H1 (cell line): ENCODE data around the gene TSPAN8. TPM values are rescaled to one million over a fixed set of nuclear protein-coding genes. Genes with fewer than 3 reads are reported as not detected.
"Not testable (repeated sequence)": the region's sequence is repeated elsewhere in the genome, so short reads cannot be mapped to it uniquely, and the experiment has no call there.

Source experiments
- CTCF ChIA-PET: fragments of 300-600 bp; sonication (Branson Sonifier 250); formaldehyde crosslinking; loops from one replicate; lab custom pipeline; 2021; ENCODE audit not compliant: partially characterized antibody; lab: Charles Lee
- POLR2A ChIA-PET: fragments of 300-600 bp; sonication (Branson Sonifier 250); formaldehyde crosslinking; loops from one replicate; lab custom pipeline; 2021; ENCODE audit warnings: inconsistent platforms; ENCODE audit not compliant: partially characterized antibody; lab: Charles Lee
- DNase-seq, 2 experiments: peaks; one replicate each; pipeline versions ENCODE4 v3.0.0 to v3.0.0-alpha.2; 2010 to 2022; ENCODE audit warnings: low spot score in 2 of 2, low read depth in 1 of 2, mixed read lengths in 1 of 2
- FAIRE-seq: peaks from 2 replicates; lab custom pipeline; 2011; peaks lifted over from hg19 to GRCh38; lab: Jason Lieb, UNC
- H2AFZ ChIP-seq: 2 replicates; pipeline ENCODE4 v1.8.1; 2012; ENCODE audit warnings: low read length, inconsistent platforms
- H2AK5ac ChIP-seq: 2 replicates; pipeline ENCODE4 v1.6.1; 2013; ENCODE audit warnings: low read depth, low read length
- H2BK120ac ChIP-seq: replicated peaks from 2 replicates; pipeline ENCODE3; 2013; ENCODE audit warnings: low read depth, low read length, inconsistent platforms
- H2BK12ac ChIP-seq: 2 replicates; pipeline ENCODE4 v1.6.1; 2013; ENCODE audit warnings: low read depth, low read length
- H2BK15ac ChIP-seq: 2 replicates; pipeline ENCODE4 v1.6.1; 2013; ENCODE audit warnings: low read length
- H2BK20ac ChIP-seq: 2 replicates; pipeline ENCODE4 v1.6.1; 2013; ENCODE audit warnings: low read length
- H2BK5ac ChIP-seq: 2 replicates; pipeline ENCODE4 v1.6.1; 2013; ENCODE audit warnings: low read depth, low read length
- H3K14ac ChIP-seq: 2 replicates; pipeline ENCODE4 v1.6.1; 2013; ENCODE audit warnings: inconsistent platforms; ENCODE audit not compliant: insufficient read length
- H3K18ac ChIP-seq: 2 replicates; pipeline ENCODE4 v1.6.1; 2013; ENCODE audit warnings: low read length; ENCODE audit errors: extremely low read depth
- H3K23ac ChIP-seq: 2 replicates; pipeline ENCODE4 v1.6.1; 2013; ENCODE audit warnings: inconsistent platforms; ENCODE audit not compliant: insufficient read length
- H3K23me2 ChIP-seq: 2 replicates; pipeline ENCODE4 v1.6.1; 2013; ENCODE audit warnings: low read depth, low read length
- H3K27ac ChIP-seq: 2 replicates; pipeline ENCODE4 v1.6.1; 2011; ENCODE audit warnings: low read depth, low read length, inconsistent platforms
- H3K27me3 ChIP-seq, 4 experiments: replicated peaks in 1 of 4; 1 replicate in 1 of 4; 2 replicates in 3 of 4; pipeline versions ENCODE4 v1.6.1 to v1.8.1; 2011 to 2013; ENCODE audit warnings: low read length in 3 of 4, mild to moderate bottlenecking in 3 of 4, inconsistent platforms in 2 of 4, mixed read lengths in 2 of 4, moderate library complexity in 1 of 4; ENCODE audit not compliant: control insufficient read depth in 3 of 4, insufficient read depth in 3 of 4; ENCODE audit errors: extremely low read depth in 1 of 4
- H3K36me3 ChIP-seq, 4 experiments: 2 replicates each; pipeline versions ENCODE4 v1.6.1 to v1.8.1; 2011 to 2013; ENCODE audit warnings: mild to moderate bottlenecking in 4 of 4, low read length in 3 of 4, moderate library complexity in 2 of 4, control low read depth in 1 of 4, inconsistent platforms in 1 of 4; ENCODE audit not compliant: insufficient read depth in 4 of 4, control insufficient read depth in 2 of 4
- H3K4ac ChIP-seq: replicated peaks from 2 replicates; pipeline ENCODE3; 2013; ENCODE audit warnings: low read length, low read depth, mixed read lengths, inconsistent platforms; ENCODE audit not compliant: insufficient read length
- H3K4me1 ChIP-seq, 4 experiments: replicated peaks in 1 of 4; 1 replicate in 1 of 4; 2 replicates in 3 of 4; pipeline versions ENCODE4 v1.6.1 to v1.8.1; 2011 to 2013; ENCODE audit warnings: low read length in 3 of 4, inconsistent platforms in 2 of 4, mixed read lengths in 1 of 4; ENCODE audit not compliant: insufficient read depth in 4 of 4, control insufficient read depth in 3 of 4
- H3K4me2 ChIP-seq, 2 experiments: 2 replicates each; pipeline versions ENCODE4 v1.6.1 to v1.8.1; 2011 to 2013; ENCODE audit warnings: low read depth in 2 of 2, low read length in 2 of 2, control low read depth in 1 of 2, inconsistent platforms in 1 of 2, mild to moderate bottlenecking in 1 of 2; ENCODE audit not compliant: insufficient read depth in 1 of 2
- H3K4me3 ChIP-seq, 4 experiments: fragments of 200-600, 300-600 bp in 1 of 4; sonication (generic), shearing (Covaris generic), sonication (Bioruptor Twin) in 1 of 4; 2 replicates each; pipeline versions ENCODE4 v1.5.1 to v1.8.1; 2011 to 2016; ENCODE audit warnings: low read length in 4 of 4, low read depth in 3 of 4, control low read depth in 2 of 4, inconsistent platforms in 2 of 4, mild to moderate bottlenecking in 2 of 4, mixed read lengths in 1 of 4, moderate library complexity in 1 of 4; ENCODE audit not compliant: insufficient read depth in 2 of 4; ENCODE audit errors: extremely low read depth in 1 of 4
- H3K56ac ChIP-seq: replicated peaks from 2 replicates; pipeline ENCODE3; 2013; ENCODE audit warnings: low read depth, mild to moderate bottlenecking, mixed read lengths, low read length, inconsistent platforms; ENCODE audit not compliant: insufficient read length
- H3K79me1 ChIP-seq: 2 replicates; pipeline ENCODE4 v1.6.1; 2013; ENCODE audit warnings: low read depth, low read length, control low read depth
- H3K79me2 ChIP-seq, 2 experiments: 2 replicates each; pipeline versions ENCODE4 v1.6.1 to v1.8.1; 2012 to 2013; ENCODE audit warnings: low read length in 2 of 2, mild to moderate bottlenecking in 2 of 2, inconsistent platforms in 1 of 2; ENCODE audit not compliant: insufficient read depth in 2 of 2, control insufficient read depth in 1 of 2
- H3K9ac ChIP-seq, 4 experiments: replicated peaks in 1 of 4; 1 replicate in 1 of 4; 2 replicates in 3 of 4; pipeline versions ENCODE4 v1.6.1 to v1.8.1; 2011 to 2013; ENCODE audit warnings: low read depth in 3 of 4, low read length in 3 of 4, control low read depth in 2 of 4, mild to moderate bottlenecking in 2 of 4, moderate library complexity in 2 of 4, inconsistent platforms in 1 of 4; ENCODE audit errors: extremely low read depth in 1 of 4
- H3K9me3 ChIP-seq, 2 experiments: 2 replicates each; pipeline versions ENCODE4 v1.6.1 to v1.8.1; 2012 to 2013; ENCODE audit warnings: mild to moderate bottlenecking in 2 of 2, moderate library complexity in 2 of 2, control low read depth in 1 of 2, inconsistent platforms in 1 of 2, low read depth in 1 of 2, low read length in 1 of 2, mixed read lengths in 1 of 2; ENCODE audit not compliant: insufficient read depth in 2 of 2
- H4K20me1 ChIP-seq, 2 experiments: replicated peaks in 1 of 2; 2 replicates each; pipeline versions ENCODE3 to v1.8.1; 2011 to 2013; ENCODE audit warnings: inconsistent platforms in 2 of 2, low read length in 2 of 2, mild to moderate bottlenecking in 1 of 2; ENCODE audit not compliant: insufficient read depth in 2 of 2, control insufficient read depth in 1 of 2
- H4K5ac ChIP-seq: 2 replicates; pipeline ENCODE4 v1.6.1; 2013; ENCODE audit warnings: low read length, low read depth, mixed read lengths, inconsistent platforms; ENCODE audit not compliant: insufficient read length
- H4K8ac ChIP-seq: 2 replicates; pipeline ENCODE4 v1.8.0; 2013; ENCODE audit warnings: mild to moderate bottlenecking, moderate library complexity, low read length, inconsistent platforms; ENCODE audit not compliant: insufficient read depth; ENCODE audit errors: extremely low read depth
- H4K91ac ChIP-seq: replicated peaks from 2 replicates; pipeline ENCODE3; 2013; ENCODE audit warnings: low read length, mixed read lengths, inconsistent platforms; ENCODE audit not compliant: insufficient read length
- WGBS, 2 experiments: shearing (Covaris generic) in 1 of 2; methylation state at CpG; one replicate each; pipeline versions ENCODE4 v1.1.6 to v1.1.7; 2013 to 2015; ENCODE audit warnings: low lambda C conversion rate in 2 of 2, mixed read lengths in 2 of 2, inconsistent platforms in 1 of 2, low coverage in 1 of 2, missing lambda C conversion rate in 1 of 2; ENCODE audit not compliant: insufficient replicate concordance in 2 of 2, insufficient coverage in 1 of 2, insufficient read length in 1 of 2; ENCODE audit errors: extremely low coverage in 1 of 2, missing lambda C conversion rate in 1 of 2; 5-methylcytosine and 5-hydroxymethylcytosine counted together
- polyA plus RNA-seq, 7 experiments: library from polyadenylated mRNA; depleted of rRNA in 3 of 7; stranded (reverse) in 5 of 7; unstranded in 2 of 7; fragments of >200 nt in 5 of 7; fragments of 200-250 nt in 2 of 7; gene quantifications; 1 replicate in 5 of 7; 2 replicates in 1 of 7; 4 replicates in 1 of 7; pipeline versions ENCODE4 v1.2.1 to v1.2.3, GENCODE V29; 2011 to 2013; ENCODE audit warnings: missing spikeins in 2 of 7, mixed read lengths in 2 of 7
- total RNA-seq: library from RNA; stranded (reverse); fragmentation: NEBNext Ultra II Directional; extraction: Animal tissue kit (Norgen Biotek cat#: 25700); gene quantifications from 2 replicates; pipeline ENCODE4 v1.2.1, GENCODE V29; 2021

TSPAN8 gene
- total and polyA plus RNA-seq, 2 of the 8 experiments (the other 6 are each of a cell fraction or from before 2014, with no cell fraction given), result not detected

DNA sequence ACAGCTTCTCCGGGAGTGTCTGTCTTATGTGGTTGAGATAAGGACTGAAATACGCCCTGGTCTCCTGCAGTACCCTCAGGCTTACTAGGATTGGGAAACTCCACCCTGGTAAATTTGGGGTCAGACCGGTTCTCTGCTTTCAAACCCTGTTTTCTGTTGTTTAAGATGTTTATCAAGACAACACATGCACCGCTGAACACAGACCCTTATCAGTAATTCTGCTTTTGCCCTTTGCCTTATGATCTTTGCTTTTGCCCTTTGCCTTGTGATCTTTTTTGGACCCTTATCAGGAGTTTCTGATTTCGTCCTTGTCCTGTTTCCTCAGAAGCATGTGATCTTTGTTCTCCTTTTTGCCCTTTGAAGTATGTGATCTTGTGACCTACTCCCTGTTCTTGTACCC lies 7.8 kb downstream of the TSPAN8 start:
- FAIRE-seq, result not testable (repeated sequence)

More for the DNA sequence above, 7.8 kb downstream of the TSPAN8 start:
- H2AK5ac ChIP-seq, H3K27ac ChIP-seq, H2BK15ac ChIP-seq, H3K4me3 ChIP-seq, H3K36me3 ChIP-seq, H3K23ac ChIP-seq, H3K4me2 ChIP-seq, H3K18ac ChIP-seq, H4K20me1 ChIP-seq, H3K79me1 ChIP-seq, H3K9ac ChIP-seq, H2BK5ac ChIP-seq, H2AFZ ChIP-seq, DNase-seq, H3K27me3 ChIP-seq, H3K4ac ChIP-seq, H3K4me1 ChIP-seq, H2BK120ac ChIP-seq, H3K79me2 ChIP-seq, H3K56ac ChIP-seq, H3K9me3 ChIP-seq, CTCF ChIA-PET, H4K91ac ChIP-seq, H3K14ac ChIP-seq, H3K23me2 ChIP-seq, H4K5ac ChIP-seq, H2BK12ac ChIP-seq, POLR2A ChIA-PET, H4K8ac ChIP-seq, H2BK20ac ChIP-seq: not testable (repeated sequence)
- 93% methylated on average over 5 of the region's 5 CpGs; no CpG with 5 or more reads in 1 of the 2 experiments for WGBS, 2 experiments
